Islet of Langerhans (tissue), 1 donor: Measurements from ENCODE around the gene CDC42BPA.
"Not testable (repeated sequence)": the region's sequence is repeated elsewhere in the genome, so short reads cannot be mapped to it uniquely, and the experiment has no call there.

ENCODE experiments used
- FAIRE-seq: peaks from one replicate; lab custom pipeline; 2011; peaks lifted over from hg19 to GRCh38; lab: Jason Lieb, UNC

The CDC42BPA gene

DNA sequence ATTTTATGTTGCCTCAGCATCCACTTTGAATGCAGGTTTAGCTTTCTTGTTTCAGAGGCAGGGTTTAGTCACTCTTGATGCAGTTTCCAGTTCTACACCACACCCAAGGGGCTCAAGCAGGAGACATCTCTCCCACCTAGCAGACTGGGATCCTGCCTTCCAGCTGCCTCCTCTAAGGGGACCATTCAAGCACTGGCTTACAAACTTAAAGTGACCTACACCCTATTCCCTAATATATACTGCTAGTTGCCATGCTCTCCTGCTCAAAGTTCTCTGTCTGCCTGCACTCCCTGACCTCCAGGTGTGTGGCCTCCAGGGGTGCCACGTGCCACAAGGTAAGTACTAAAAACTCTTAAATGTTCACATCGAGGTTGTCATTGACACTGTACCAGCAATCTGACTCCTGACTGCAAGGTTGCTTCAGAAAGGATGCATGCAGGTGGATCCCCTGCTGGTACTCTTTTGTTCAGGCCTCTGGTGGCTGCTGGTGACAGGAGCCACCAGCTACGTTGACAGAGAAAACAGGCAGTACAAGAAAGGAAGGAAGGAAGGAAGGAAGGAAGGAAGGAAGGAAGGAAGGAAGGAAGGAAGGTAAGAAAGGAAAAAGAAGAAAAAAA lies 192.3 kb downstream of the CDC42BPA start:
- FAIRE-seq: no peak

DNA sequence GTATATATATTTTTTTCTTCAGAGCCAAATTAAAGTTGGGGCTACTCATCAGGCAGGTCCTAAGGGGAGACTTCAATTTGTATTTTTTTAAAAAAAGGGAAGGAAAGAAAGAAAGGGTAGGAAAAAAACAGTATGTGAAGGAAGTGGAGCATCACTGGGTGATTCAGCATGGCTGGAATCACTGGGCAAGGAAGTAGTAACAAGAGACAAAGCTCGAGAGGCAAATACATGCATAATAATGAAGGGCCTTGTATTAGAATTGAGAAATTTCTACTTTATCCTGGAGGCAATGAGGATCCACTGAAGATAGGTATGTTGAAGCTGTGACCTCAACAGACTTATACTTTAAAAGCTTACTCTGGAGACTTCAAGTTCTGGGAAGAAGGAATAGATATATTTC lies 193.8 kb downstream of the CDC42BPA start:
- no peak for FAIRE-seq

DNA sequence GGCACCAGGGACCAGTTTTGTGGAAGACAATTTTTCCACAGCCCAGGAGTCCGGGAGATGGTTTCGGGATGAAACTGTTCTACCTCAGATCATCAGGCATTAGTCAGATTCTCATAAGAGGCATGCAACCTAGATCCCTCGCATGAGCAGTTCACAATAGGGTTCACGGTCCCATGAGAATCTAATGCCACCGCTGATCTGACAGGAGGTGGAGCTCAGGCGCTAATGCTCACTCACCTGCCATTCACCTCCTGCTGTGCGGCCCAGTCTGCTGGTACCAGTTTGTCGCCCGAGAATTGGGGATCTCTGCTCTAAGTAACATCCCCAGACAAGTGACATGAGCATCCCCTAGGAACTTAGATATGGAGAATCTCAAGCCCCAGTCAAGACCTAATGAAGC lies 197.5 kb downstream of the CDC42BPA start:
- FAIRE-seq: no peak

DNA sequence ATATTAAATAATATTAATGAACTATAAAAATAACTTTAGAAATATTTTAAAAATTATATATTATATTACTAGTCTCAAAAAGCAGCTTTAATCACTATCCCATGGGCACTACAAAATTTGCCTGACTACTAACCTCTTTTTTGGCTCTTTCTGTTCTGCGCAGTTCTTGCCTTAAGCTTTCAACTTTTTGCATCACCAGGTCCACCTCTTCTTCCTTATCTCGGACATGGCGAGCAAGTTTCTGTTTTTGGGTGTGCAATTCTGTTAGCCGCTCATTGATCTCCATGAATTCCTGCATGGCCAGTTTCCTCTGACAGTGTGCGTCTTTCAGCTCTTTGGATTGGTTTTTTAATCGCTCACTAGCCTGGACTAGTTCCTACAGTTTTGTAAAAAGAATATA lies 205.8 kb downstream of the CDC42BPA start:
- no peak for FAIRE-seq

DNA sequence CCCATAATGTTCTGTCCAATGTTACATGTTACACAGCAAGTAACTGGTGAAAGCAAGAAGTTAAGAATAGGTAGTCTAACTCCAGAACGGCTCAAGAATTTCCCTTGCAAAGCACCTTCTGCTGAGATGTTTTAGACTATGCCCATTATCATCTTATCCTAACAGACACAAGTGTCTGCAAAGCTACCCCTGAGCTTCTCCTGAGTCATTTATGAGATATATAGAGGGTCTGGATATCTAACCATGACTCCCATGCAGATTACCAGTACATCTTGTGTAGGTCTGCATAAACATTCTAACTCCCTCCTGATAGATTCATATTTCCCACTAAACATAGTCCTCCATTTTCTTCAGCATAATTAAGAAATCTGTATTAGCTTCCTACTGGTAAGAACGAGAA lies 206.5 kb downstream of the CDC42BPA start:
- FAIRE-seq: no peak

DNA sequence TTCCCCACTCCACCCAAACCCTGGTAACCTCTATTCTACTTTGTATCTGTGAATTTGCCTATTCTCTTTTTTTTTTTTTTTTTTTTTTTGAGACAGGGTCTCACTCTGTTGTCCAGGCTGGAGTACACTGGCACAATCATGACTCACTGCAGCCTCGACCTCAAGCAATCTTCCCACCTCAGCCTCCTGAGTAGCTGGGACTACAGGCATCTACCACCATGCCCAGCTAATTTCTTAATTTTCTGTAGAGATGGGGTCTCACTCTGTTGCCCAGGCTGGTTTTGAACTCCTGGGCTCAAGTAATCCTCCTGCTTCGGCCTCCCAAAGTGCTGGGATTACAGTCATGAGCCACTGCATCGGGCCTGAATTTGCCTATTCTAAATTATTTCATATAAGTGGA lies 213.0 kb downstream of the CDC42BPA start:
- FAIRE-seq: not testable (repeated sequence)

DNA sequence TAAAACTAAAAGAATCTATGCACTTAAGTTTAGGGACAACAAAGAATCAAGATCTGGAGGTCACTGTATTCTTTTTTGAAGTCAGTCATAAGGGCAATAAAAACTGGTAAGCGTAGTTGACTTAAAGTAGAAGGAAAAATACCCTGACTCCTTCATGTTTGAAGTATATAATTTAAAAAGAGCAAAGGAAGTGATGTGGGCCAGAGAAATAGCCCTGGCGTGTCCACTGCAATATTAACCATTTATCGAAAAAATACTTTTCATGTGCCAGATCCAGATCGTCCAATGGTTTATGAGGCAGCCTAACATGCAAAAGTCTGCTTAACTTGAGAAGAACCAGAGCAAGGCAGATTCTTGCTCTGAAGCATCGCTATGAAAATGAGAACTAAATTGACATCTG lies 216.2 kb downstream of the CDC42BPA start:
- no peak for FAIRE-seq

DNA sequence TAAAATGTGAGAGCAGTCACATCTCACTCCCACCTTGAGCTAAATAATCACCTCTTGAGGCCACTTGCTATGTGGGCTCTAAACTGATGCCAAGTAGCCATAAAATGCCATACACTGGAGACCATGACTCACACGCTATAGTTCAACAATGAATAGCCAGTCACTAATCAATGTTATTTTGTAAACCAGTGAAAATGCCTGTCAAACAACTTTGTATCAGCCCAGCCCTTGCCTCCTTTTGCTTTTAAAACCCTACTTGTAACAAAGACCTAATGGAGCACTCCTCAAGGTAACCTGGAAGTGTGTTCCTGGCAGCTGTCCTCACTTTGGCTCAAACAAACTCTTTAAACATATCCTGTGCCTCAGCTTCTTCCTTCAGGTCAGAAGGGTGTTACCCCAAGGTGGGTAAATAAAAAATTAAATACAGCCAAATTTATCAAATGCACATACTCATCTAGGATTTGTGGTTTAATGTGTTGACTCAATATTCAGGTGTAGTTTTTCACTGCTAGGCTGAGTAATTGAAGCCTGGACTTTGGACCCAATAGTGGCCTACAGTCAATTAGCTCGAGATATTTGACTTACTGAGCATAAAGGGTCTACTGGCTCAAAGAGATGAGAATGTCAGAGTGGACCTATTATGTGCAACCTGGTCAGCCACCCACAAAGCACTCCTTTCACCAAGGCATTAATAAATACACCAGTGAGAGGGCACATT lies 223.9 kb downstream of the CDC42BPA start:
- FAIRE-seq: peak; percentile 100

DNA sequence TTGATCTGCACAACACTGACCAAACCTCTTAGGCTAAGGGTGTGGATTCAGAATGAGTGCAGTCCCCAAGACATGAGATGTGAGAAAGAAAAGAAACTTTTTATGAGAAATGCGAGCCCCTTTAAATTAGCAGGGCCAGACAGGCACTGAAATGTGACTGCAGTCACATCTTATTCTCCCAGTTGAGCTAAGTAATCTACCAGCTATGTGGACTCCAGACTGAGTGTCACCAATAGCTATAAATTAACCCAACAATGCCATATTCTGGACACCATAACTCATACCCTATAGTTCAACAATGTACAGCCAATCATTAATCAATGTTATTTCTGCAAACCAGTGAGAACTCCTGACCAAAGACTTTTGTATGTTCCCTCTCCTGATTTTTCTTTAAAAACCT lies 225.0 kb downstream of the CDC42BPA start:
- no peak for FAIRE-seq

DNA sequence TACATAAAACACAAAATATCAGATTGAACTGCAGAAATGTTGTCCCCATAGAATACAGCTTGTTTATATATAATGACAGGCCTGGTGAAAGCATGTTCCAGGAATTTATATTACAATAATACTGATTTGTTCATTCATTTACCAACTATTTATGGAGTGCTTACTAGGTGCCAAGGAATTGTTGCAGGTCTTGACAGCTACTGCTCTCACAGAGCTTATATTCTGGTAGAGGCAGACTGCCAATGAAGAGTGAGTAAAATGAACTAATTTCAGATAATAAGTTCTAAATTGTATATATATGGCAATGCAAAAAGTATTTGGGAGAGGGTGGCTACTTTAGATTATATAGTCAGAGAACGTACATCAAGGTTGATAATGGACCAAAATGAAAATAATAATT lies 226.2 kb downstream of the CDC42BPA start:
- FAIRE-seq: peak; percentile 58

DNA sequence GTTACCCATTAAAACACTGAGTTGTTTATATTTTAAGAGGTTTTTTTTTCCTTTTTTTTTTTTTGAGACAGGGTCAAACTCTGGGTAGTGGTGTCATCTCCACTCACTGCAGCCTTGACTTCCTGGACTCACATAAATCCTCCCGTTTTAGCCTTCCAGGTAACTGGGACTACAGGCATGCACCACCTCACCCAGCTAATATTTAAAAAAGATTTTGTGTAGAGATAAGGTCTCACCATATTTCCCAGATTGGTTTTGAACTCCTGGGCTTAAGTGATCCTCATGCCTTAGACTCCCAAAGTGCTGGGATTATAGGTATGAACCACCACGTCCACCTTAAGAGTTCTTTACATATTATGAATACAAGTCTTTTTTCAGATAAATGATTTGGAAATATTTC lies 231.7 kb downstream of the CDC42BPA start:
- FAIRE-seq: no peak

DNA sequence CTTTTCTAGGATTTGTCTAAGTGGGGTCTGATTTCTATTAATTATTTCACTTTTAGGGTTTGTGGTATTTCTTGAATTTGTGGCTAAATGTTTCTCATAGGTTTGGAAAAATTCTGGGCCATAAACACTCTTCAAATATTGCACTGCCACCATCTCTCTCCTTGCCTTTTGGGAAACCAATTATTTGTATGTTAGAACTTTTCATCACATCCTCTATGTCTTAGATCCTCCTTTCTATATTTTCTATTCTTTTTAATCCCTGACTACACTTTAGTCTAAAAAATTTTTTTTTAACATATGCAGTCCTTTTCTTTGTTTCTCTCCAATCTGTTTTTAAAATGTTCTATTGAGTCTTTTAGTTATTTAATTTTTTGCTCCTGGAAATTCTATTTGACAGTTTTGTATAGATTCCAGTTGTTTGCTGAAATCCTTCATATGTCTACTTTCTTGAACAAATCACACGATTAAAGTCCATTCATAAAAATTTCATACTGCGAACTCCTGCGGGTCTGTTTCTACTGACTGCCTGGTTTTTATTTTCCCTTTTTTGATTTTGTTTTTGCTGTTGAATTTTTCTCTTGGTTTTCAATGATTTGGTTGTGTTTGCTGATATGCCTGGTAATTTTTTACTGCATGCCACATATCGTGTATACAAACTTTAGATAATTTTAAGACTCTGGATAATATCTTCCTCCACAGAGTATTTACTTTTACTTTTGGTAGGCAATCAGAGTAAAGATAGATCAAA lies 235.1 kb downstream of the CDC42BPA start:
- FAIRE-seq: no peak

DNA sequence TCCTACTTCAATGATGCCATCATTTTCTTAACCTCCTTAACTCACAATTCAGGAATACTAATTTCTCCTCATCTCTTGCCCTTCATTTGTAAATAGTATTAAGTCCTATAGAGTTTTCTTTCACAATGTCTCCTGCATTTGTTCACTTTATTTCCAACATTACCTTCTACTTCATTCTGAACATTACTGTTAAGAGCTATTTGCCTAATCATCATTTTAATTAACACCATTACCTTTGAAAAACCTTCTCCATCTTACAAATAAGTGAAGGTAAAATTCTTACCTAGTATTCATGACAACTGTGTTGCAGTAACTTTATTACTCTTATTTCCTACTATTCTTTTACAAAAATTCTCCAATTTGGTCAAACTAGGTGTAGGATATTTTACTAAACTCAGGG lies 240.5 kb downstream of the CDC42BPA start:
- FAIRE-seq: no peak

DNA sequence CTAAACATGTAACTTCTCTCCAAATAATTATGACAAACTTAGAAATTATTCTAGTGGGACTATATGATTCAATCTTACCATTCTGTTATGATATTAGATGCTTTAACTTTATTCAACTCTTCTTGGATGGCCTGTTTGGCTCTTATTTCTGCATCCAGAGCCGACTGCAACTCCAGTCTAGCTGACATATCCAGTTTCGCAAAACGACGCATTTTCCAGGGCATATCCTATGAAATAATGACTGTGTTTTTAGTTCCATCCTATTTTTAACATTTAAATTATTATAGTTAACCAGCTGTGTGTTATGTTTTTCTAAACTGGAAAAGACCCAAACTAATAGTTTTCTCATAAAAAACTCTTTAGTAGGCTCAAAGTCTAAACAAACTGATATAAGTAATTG lies 244.5 kb downstream of the CDC42BPA start:
- FAIRE-seq: peak; percentile 21

DNA sequence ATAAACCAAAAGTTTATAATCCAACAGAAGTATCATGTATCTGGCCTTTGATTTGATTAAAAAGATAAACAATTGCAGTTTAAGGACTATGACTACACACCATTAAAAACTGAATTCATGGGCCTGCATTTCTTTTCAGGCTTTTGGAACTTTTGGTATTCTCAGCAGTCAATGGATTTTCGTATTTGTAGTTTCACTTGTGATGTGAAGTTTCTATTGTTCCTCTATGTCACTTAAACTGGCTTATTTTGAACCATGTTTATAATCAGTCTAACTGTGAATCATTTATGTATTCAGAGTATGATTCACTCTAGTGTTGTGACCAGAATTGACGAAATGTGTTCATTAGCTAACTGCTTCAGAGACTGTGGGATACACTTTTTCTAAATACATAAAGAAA lies 245.3 kb downstream of the CDC42BPA start:
- FAIRE-seq: no peak

DNA sequence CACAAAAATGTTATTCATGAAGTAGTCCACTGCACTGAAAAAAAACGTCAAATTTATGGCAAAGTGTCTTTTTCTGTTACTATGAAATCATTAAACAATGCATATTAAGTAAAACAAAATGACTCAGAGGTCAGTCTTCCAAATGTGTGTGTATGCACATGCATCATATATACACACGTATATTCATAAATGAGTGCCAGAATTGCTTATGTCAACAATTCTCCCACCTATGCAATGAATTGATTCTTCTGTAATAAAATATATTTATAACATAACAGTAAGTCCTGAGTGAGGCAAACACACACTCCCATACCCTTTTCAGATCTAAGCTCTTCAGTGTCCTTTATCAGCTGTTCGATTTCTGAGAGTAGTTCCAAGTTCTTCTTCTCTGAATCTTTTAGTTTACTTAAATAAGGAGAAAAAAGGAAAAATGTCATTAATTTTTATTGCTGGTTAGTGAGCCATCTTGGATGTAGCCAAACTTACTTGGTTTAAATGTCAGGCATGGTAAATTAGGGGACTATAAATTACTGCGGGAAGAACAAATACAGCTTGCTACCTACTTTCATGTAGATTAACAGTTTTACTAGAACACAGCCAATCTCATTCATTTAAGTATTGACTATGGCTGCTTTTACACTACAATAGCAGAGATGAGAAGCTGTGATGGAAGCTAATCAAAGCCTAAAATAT lies 246.3 kb downstream of the CDC42BPA start:
- no peak for FAIRE-seq

DNA sequence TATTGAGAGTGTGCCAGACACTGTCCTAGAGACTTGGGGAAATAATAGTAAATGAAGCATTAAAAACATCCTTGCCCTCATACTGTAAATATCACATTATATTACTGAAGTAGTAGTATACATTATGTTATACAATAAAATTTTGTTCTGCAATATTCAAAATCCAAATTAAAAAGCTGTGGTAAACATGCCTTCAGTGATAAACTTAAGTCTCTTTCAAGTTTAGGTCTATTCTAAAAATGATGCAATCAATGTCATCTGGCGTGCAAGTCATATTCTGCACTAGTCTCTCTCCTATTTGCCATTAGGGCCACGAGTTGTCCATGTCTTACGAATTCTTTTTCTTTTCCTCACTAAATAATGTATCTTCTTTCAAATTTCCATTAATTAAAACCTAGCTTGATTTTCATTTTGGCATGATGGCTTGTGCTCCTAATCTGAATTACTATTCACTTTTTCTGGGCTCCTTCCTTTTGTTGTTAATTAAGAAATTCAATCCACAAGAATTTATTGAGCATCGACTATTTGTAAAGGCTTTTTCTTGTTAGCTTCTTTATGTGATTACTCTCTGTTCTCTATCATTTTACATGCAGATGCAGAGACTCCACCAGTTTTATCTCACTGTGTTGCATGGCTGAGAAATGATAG lies 247.5 kb downstream of the CDC42BPA start:
- no peak for FAIRE-seq

DNA sequence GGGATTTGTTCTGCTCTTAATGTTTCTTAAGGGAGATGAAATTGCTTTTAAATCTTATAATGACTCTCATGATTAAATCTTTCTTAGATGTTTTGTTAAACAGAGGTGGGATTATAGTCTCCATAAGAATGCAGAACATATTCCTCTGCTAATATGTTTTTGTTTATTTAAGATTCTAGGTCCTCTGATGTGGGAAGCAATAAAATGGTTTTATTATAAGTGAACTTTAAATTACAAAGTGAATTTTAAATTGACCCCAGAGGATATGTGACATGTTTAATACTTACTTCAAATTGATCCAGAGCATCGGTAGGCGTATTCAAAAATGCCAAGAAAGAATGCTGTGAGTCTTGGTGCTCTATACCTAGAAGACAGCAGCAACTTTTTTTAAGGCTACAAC lies 248.8 kb downstream of the CDC42BPA start:
- no peak for FAIRE-seq

DNA sequence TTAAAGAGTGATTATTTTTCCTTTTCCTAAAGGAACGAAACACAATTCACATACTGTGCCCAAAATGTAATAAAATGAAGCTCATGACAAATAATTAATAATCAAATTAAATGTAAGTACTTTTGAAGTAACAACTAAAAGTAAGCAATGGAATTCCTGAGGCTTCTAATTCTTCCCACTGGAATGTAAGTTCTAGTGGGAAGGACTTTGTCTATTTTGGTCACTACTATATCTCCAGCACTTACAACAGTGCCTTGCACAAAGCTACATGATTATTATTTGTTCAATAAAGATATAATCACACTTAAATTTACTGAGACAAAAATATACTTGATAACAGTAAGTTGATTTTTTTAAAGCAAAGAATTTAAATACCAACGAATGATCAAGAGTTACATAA lies 249.4 kb downstream of the CDC42BPA start:
- FAIRE-seq: peak; percentile 90

DNA sequence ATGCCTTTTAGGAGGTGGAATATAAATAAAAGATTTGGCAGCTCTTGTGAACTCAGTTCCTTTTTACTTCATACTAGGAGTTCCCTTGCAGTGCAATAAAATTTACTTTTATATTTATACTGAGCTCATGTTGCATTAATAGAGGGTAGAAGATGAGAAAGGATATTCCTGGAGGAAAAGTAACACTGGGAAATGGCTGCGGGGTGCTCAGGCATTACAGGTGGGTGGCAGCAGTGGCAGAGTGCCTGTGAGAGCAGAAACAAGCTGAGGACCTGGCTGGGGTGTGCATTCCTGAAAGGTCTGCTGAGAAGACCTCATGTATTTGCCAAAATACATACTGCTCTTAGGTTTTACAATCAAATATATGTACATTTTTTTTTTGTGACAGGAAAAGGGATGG lies 251.3 kb downstream of the CDC42BPA start:
- no peak for FAIRE-seq

DNA sequence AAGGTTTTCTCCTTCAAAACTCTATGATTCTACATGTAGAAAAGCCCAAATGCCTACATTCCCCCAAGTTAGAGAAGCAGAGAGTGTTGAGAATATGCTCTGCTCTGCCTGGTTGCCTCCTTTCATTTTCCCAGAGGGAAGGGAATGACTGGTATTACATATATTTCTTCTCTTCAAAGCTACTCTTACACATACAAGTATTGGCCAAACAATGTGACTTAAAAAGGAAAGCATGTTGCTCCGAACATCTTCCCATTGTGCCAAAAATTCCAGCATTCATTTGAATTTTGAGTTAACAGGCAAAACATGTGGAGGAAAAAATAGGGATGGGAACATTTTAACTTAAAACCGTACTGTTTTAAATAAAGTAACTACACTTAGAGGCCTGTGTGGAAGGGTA lies 253.0 kb downstream of the CDC42BPA start:
- no peak for FAIRE-seq

DNA sequence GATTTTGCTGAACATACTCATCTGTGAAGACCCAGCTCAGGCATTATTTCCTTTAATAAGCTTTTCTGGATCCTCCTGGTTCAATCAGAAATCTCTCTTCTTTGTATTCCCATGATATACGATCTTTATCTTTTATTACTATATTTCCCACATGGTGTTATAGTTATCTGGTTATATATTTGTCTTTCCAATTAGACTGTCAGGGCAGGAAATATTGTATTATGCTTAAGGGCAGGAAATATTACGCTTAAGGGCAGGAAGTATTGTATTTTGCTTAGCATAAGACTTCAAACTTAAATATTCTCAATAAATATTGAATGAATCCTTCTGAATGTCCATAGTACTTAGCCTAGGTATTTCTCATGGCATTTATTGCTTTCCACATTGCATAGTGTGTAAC lies 256.0 kb downstream of the CDC42BPA start:
- FAIRE-seq: no peak

DNA sequence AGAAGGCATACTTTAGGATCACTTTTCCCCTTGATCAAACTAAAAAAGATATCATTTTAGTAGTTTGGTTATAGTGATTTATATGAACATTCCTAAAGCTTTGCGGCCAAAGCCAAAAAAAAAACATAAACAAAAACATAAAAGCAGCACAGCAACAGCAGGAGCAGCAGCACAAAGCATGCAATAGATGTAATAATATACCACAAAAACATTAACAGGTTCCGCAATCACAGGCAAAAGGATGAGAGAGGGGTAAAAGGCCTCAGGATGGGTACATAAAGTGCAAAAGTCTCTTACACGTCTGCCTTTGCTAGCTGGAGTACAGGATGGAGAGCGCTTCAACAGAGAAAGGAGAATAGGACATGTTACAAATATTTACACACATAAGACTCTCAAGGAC lies 259.2 kb downstream of the CDC42BPA start:
- no peak for FAIRE-seq
